ENCODE measurements around the gene CNGA4.

- TF ChIP-seq POLR2A (IDR thresholded peaks at IDR 0.05) (no peak), CTCF (IDR thresholded peaks at IDR 0.05) (no peak)
Observed at GRCh38 chr11:6258141-6258540, 19.3 kb downstream of the CNGA4 start.
